ENCODE results near the gene GYPC. TPM values are rescaled to one million over a fixed set of nuclear protein-coding genes. Genes with fewer than 3 reads are reported as not detected.
"Not testable (repeated sequence)": the region's sequence is repeated elsewhere in the genome, so short reads cannot be mapped to it uniquely, and the experiment has no call there.

GYPC gene
- total RNA-seq, 1 experiment from 2014 or later = 13.6 TPM

- H3K9ac ChIP-seq (ENCODE audit: extremely low read depth, insufficient read length, low read length); H3K4me1 ChIP-seq (ENCODE audit: insufficient read depth, low read length); H3K27me3 Mint-ChIP-seq (ENCODE audit: low read depth); H3T11ph ChIP-seq (ENCODE audit: low read length); H4K20me1 ChIP-seq (ENCODE audit: control insufficient read depth, insufficient read depth, insufficient read length); H3K23me2 ChIP-seq (ENCODE audit: insufficient read length, low read depth, low read length, poor library complexity, severe bottlenecking); H3K27ac ChIP-seq (ENCODE audit: insufficient read length, low read depth, low read length); H3K9me3 ChIP-seq (ENCODE audit: control insufficient read depth, low read depth, low read length); H2BK12ac ChIP-seq (ENCODE audit: insufficient read length, low read depth, low read length); H4K91ac ChIP-seq (ENCODE audit: insufficient read length, low read depth, low read length); H3K4ac ChIP-seq (ENCODE audit: low read depth, low read length); H4K8ac ChIP-seq (replicated peaks; ENCODE audit: insufficient read length, low read depth, low read length); H2BK120ac ChIP-seq (ENCODE audit: low read depth, low read length, poor library complexity, severe bottlenecking); H3K9me3 Mint-ChIP-seq; H3K27me3 ChIP-seq (ENCODE audit: insufficient read depth, low read length); H3K27ac Mint-ChIP-seq; H2BK20ac ChIP-seq (ENCODE audit: low read depth, low read length, poor library complexity, severe bottlenecking); H3K23ac ChIP-seq (ENCODE audit: insufficient read length, low read depth, low read length); H3K56ac ChIP-seq (ENCODE audit: insufficient read length, low read depth, low read length); H2BK5ac ChIP-seq (ENCODE audit: insufficient read length, low read length); H3K4me2 ChIP-seq (ENCODE audit: insufficient read depth, insufficient read length, low read length); H2AFZ ChIP-seq (ENCODE audit: low read length); DNase-seq; H3K14ac ChIP-seq (ENCODE audit: insufficient read depth, low read length); H3K79me2 ChIP-seq (ENCODE audit: insufficient read depth, low read length); H2BK15ac ChIP-seq (ENCODE audit: low read depth, low read length); H4K5ac ChIP-seq (ENCODE audit: insufficient read length, low read depth, low read length); H3K36me3 Mint-ChIP-seq (ENCODE audit: insufficient read depth in 1 of 3, low read depth in 3 of 3); H2AK5ac ChIP-seq (ENCODE audit: insufficient read length, low read length); H3K18ac ChIP-seq (ENCODE audit: insufficient read length, low read depth, low read length); H3K4me3 Mint-ChIP-seq; H3K79me1 ChIP-seq (ENCODE audit: insufficient read depth, low read depth, low read length, poor library complexity, severe bottlenecking): not testable (repeated sequence)
- no CpG with 5 or more reads among the region's 5 CpGs for WGBS (ENCODE audit: extremely low coverage, insufficient read length, low lambda C conversion rate)
- H3K4me1 Mint-ChIP-seq = peaks cover 11 to 13% of the 10 kb centered on the region in 2 experiments
Observed at GRCh38 chr2:126648345-126648786, 7.6 kb upstream of the GYPC start.
